Fibroblast of skin of left quadriceps (primary cell): ENCODE data around the gene PDPN.
"Not testable (repeated sequence)": the region's sequence is repeated elsewhere in the genome, so short reads cannot be mapped to it uniquely, and the experiment has no call there.

ENCODE experiments used
- DNase-seq, 2 experiments: peaks; one replicate each; pipeline ENCODE4 v3.0.0-alpha.2; 2013; ENCODE audit warnings: low read depth in 2 of 2

PDPN gene

GRCh38 chr1:13583595-13583965, at the start of gene PDPN:
TSS of gene PDPN (plus strand) at chr1:13583832. CDS start at chr1:13584034, 202 bp downstream.
- DNase-seq: no peak

GRCh38 chr1:13535227-13535626, 48.4 kb upstream of the PDPN start:
- DNase-seq: no peak

- DNase-seq: no peak
These were observed 47.1 kb upstream of the PDPN start for GRCh38 chr1:13536571-13536970.

- DNase-seq: no peak
These were observed 44.8 kb upstream of the PDPN start for GRCh38 chr1:13538832-13539231.

GRCh38 chr1:13539683-13540082, 43.9 kb upstream of the PDPN start:
- DNase-seq: no peak

GRCh38 chr1:13540866-13541265, 42.8 kb upstream of the PDPN start:
- no peak for DNase-seq

- no peak for DNase-seq
These were observed 42.0 kb upstream of the PDPN start for GRCh38 chr1:13541435-13542215.

DNA sequence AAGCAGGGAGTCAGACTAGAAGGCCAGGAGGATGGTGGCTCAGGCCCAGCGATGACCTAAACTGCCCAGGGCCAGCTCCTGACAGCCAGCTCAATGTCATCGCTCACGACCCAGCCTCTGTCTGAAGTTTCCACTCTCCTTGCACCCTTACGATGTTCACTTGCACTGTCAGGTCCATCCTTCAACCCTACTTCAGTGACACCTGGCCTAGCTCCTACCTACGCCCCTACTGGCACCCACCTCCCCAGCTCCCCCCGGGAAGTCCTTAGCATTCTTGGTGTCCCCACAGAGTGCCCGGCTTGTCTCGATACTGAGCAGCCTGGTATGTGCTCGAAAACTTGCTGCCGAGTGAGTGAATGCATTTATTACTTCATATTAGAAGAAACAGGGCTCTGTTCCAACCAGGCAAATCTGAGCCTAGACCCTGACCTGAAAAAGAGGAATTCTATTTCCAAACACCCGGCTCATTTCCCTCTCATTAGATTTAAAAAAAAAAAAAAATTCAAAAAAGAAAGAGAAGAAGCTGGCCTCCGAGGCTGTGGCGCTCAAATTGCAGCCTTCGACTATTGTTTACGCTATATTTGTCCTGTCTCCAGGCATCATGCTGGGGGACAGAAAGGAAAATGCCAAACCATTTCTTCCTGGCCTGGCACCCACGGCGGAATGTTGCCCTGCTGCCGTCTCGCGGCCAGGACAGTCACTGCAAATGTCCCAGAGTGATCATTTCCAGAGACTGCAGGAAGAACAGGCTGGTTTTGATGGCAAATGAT, 40.0 kb upstream of the PDPN start:
- DNase-seq: no peak

- no peak for DNase-seq
These were observed 39.4 kb upstream of the PDPN start for GRCh38 chr1:13544221-13544556.

DNA sequence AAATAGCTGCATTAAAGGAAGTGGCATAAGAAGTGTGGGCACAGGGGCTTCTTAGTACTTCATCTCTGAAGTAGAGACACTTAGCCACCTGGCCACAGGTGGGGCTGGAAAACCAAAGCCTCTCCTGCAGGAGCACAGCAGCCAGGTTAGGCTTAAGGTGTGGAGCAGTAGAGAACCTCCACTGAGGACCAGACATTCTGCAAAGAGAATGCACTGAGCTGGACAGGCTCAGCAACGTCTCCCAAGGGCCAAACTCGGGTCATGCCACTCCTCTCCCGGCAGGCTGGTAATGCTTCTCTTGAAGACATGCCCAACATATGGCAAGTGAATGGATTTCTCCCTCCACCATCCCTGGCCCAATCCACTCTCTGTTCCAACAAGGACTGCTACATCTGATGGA, 36.8 kb upstream of the PDPN start:
- DNase-seq: no peak

- no peak for DNase-seq
These were observed 35.4 kb upstream of the PDPN start for GRCh38 chr1:13548281-13548680.

- no peak for DNase-seq
These were observed 34.6 kb upstream of the PDPN start for GRCh38 chr1:13549021-13549420.

DNA sequence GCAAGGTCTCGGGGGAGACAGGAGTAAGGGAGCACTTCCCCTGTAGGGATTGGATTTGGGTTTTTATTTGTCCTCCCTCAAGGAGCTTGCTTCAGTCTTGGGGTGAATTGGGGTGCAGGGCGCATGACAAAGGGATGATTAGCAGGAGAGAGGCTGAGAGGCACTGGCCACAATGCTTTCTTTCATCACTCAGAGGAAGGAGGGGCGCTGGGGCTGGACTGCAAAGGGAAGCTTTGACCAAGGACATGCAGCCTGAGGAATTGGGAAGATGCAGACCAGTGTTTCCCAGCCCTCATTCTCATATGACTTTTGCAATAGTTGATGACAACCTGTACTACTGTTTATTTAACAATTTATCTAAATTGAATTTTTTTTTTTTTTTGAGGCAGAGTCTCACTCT, 34.1 kb upstream of the PDPN start:
- DNase-seq: no peak

DNA sequence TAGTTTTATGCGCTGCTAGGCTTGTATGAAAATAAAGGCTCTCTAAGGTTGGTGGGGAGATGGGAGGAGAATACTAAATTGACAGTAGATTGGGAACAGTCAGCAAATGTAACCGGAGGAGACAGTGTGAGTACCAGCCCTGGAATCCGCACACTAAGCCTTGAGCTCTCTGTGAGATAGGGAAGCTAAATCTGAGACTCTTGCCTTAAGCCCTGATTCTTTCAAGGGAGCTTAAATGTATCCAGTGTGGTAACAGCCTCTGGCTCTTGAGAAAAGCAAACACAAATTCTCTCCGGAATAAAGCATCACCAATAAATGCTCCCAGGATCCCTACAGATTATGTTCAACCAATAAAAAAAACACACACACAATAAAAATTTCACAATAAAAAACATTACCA, 33.0 kb upstream of the PDPN start:
- DNase-seq: no peak

DNA sequence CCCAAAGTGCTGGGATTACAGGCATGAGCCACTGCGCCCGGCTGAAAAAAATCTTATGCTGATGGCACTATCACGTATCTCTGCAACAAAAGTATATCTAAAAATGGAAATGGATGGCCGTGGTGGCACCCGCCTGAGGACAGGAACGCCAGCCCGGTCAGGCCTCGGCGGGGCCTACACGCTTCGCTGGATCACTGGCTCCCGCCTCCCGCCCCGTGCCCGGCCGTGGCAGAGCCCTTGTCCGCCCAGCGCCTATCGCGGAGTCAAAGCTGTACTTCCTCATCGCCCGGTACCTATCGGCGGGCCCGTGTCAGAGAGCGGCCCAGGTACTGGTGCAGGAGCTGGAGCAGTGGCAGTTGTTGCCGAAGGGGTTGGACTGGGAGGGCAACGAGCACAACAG, 28.8 kb upstream of the PDPN start:
- DNase-seq: no peak

- DNase-seq: no peak
These were observed 27.3 kb upstream of the PDPN start for GRCh38 chr1:13556224-13556764.

DNA sequence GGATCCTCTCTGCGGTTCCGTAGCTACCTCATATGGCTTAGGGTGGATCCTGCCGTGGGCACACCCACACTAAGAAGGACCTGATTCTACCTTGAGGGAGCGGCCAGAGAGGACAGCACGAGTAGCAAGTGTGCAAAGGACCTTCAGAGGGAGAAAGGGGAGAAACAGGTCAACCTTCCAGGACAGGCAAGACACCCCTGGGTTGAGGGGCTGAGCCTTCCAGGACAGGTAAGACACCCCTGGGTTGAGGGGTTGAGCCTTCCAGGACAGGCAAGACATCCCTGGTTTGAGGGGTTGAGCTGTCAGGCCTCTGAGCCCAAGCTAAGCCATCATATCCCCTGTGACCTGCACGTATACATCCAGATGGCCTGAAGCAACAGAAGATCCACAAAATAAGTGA, 23.1 kb upstream of the PDPN start:
- DNase-seq: no peak

DNA sequence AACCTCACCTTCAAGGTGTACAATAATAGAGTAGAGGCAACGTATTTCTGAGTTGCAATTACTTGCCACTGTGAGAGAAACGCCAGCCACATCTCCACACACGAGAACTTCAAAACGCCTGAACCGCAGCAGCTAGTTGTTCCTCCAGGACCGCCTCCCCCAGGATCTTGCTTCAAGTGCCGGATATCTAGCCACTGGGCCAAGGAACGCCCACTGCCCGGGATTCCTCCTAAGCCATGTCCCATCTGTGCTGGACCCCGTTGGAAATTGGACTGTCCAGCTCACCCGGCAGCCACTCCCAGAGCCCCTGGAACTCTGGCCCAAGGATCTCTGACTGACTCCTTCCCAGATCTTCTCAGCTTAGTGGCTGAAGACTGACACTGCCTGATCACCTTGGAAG, 20.7 kb upstream of the PDPN start:
- DNase-seq: not testable (repeated sequence)

DNA sequence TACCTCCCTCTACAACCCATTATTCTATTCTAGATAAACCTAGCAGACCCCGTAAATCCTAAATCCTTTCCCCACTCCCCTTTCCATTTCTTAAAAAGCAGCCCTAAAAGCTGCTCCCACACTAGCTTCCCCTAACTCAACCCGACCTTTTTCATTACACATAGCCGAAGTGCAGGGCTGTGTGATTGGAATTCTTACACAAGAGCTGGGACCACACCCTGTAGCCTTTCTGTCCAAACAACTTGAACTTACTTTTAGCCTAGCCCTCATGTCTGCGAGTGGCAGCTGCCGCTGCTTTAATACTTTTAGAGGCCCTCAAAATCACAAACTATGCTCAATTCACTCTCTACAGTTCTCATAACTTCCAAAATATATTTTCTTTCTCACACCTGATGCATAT, 19.6 kb upstream of the PDPN start:
- no peak for DNase-seq

- DNase-seq: not testable (repeated sequence)
These were observed 13.2 kb upstream of the PDPN start for GRCh38 chr1:13570435-13570834.

DNA sequence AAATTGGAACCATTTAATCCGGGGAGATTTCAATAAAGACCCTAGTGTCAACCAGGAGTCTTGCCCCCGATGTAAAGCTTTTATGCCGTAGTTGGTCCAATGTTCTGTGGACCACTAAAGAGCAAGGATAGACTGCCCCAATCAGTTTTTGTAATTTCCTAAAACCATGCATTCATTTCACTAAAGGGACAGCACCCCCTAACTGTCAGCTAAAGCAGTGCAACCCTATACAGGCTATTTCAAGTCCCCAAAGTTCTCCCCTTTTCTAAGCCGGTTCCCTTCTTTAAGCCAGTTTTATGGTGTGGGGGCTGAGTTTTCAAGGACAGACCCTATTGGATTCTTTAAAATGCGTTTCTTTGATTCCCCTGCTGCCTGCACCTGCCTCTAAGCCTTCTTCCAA, 12.7 kb upstream of the PDPN start:
- no peak for DNase-seq

DNA sequence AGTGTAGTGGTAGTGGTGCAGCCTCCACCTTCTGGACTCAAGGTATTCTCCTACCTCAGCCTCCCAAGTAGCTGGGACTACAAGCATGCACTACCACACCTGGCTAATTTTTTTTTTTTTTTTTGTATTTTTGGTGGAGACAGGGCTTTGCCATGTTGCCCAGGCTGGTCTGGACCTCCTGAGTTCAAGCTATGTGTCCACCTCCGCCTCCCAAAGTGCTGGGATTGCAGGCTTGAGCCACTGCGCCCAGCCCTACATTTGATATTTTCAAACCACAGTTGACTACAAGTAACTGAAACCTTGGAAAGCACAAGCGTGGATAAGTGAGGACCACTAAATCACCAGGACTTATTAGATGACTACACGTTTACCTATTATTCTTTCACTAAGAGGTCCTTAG, 10.0 kb upstream of the PDPN start:
- DNase-seq: no peak

GRCh38 chr1:13576926-13577325, 6.7 kb upstream of the PDPN start:
- DNase-seq: no peak
